Measurements from ENCODE around the gene SUFU. TPM values are rescaled to one million over a fixed set of nuclear protein-coding genes. Genes with fewer than 3 reads are reported as not detected.

The SUFU gene
- total and polyA plus RNA-seq, 2 of the 8 experiments (the other 6 are each of a cell fraction or from before 2014, with no cell fraction given) = 7.0 to 10.8 TPM

DNA sequence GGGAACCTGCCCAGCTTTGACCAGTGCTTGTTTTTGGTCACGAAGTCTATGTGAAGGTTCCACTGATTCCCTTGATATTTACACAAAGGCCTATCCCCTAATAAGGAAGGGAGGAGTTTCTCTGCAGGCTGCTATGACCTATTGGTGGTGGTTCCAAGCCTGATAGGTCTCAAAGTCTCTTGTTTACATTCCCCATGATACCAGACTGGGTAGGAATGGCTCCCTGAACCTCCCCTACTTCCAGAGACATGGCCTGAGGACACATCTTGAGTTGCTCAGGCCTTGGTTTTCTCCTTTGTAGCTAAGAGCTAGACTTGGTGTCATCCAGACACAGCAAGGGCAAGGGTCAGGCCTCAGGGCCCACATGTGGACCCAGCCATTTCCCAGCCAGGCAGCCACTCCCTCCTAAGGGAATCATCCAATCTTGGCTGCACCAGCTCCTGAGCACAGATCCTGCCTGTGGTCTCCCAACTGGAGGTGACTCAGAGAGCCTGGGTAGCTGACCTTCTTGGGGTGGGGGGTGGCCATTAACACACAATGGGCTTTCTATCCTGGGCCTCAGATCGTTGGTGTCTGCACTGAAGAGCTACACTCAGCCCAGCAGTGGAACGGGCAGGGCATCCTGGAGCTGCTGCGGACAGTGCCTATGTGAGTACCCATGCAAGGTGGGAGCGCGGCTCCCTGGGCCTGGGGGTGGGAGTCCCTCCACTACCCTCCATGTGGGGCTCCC is 89.5 kb downstream of the SUFU start:
- H3K79me2 ChIP-seq (ENCODE audit: control insufficient read depth in 1 of 2, insufficient read depth in 2 of 2, low read length in 2 of 2) = no peaks in the 10 kb centered on the region
- 89% methylated on average over 6 of the region's 6 CpGs; no CpG with 5 or more reads in 1 of the 2 experiments for WGBS, 2 experiments (ENCODE audit: extremely low coverage in 1 of 2, insufficient coverage in 1 of 2, insufficient read length in 1 of 2, insufficient replicate concordance in 2 of 2, low coverage in 1 of 2, low lambda C conversion rate in 2 of 2, missing lambda C conversion rate in 1 of 2)
- peaks cover 0 to 2% (median 0%) of the 10 kb centered on the region in 4 experiments; a peak in 1 of 8 replicates for H3K36me3 ChIP-seq (ENCODE audit: control insufficient read depth in 2 of 4, insufficient read depth in 4 of 4, low read length in 3 of 4)
- H3K23me2 ChIP-seq (ENCODE audit: low read depth, low read length) = no peaks in the 10 kb centered on the region
- H4K91ac ChIP-seq (replicated peaks; ENCODE audit: insufficient read length, low read length) = no peak overlapping the region
- no peak overlapping the region for H4K5ac ChIP-seq (ENCODE audit: insufficient read length, low read depth, low read length)
- no peak overlapping the region for H2AFZ ChIP-seq (ENCODE audit: low read length)
- FAIRE-seq = no peak
- POLR2A ChIA-PET (ENCODE audit: partially characterized antibody) = no interaction called here
- no peak overlapping the region for H2BK15ac ChIP-seq (ENCODE audit: low read length)
- no peak overlapping the region for H3K14ac ChIP-seq (ENCODE audit: insufficient read length)
- H3K27me3 ChIP-seq (replicated peaks in 1 of 4; ENCODE audit: control insufficient read depth in 3 of 4, extremely low read depth in 1 of 4, insufficient read depth in 3 of 4, low read length in 3 of 4) = no peaks in the 10 kb centered on the region; a peak in 1 of 7 replicates
- DNase-seq (ENCODE audit: low read depth in 1 of 2, low spot score in 2 of 2) = no peak
- peaks cover 0 to 2% (median 0%) of the 10 kb centered on the region in 4 experiments; a peak in 3 of 7 replicates for H3K4me1 ChIP-seq (replicated peaks in 1 of 4; ENCODE audit: control insufficient read depth in 3 of 4, insufficient read depth in 4 of 4, low read length in 3 of 4)
- no peak overlapping the region for H3K9ac ChIP-seq (replicated peaks in 1 of 4; ENCODE audit: extremely low read depth in 1 of 4, low read depth in 3 of 4, low read length in 3 of 4)
- H3K9me3 ChIP-seq (ENCODE audit: insufficient read depth in 2 of 2, low read depth in 1 of 2, low read length in 1 of 2) = no peaks in the 10 kb centered on the region
- H3K18ac ChIP-seq (ENCODE audit: extremely low read depth, low read length) = no peak overlapping the region
- H2BK12ac ChIP-seq (ENCODE audit: low read depth, low read length) = no peak overlapping the region
- no peak overlapping the region for H3K4me2 ChIP-seq (ENCODE audit: insufficient read depth in 1 of 2, low read depth in 2 of 2, low read length in 2 of 2)
- H3K23ac ChIP-seq (ENCODE audit: insufficient read length) = no peak overlapping the region
- no peak overlapping the region for H3K4ac ChIP-seq (replicated peaks; ENCODE audit: insufficient read length, low read depth, low read length)
- no peak overlapping the region for H2BK120ac ChIP-seq (replicated peaks; ENCODE audit: low read depth, low read length)
- H4K20me1 ChIP-seq (replicated peaks in 1 of 2; ENCODE audit: control insufficient read depth in 1 of 2, insufficient read depth in 2 of 2, low read length in 2 of 2) = peaks cover 0 to 1% of the 10 kb centered on the region in 2 experiments
- H4K8ac ChIP-seq (ENCODE audit: extremely low read depth, insufficient read depth, low read length) = no peak overlapping the region; the same call in 1 of the 2 replicates
- H3K4me3 ChIP-seq (ENCODE audit: extremely low read depth in 1 of 4, insufficient read depth in 2 of 4, low read depth in 3 of 4, low read length in 4 of 4) = no peak overlapping the region
- H3K27ac ChIP-seq (ENCODE audit: low read depth, low read length) = no peak overlapping the region
- H2AK5ac ChIP-seq (ENCODE audit: low read depth, low read length) = no peak overlapping the region
- CTCF ChIA-PET (ENCODE audit: partially characterized antibody) = interaction anchor here (0.6 to 6.2 kb wide), 12 partner anchors 9 to 243 kb away, joined by 3 to 62 read pairs (median 4); no protein-coding TSS in a partner anchor
- H3K79me1 ChIP-seq (ENCODE audit: low read depth, low read length) = no peaks in the 10 kb centered on the region
- TF ChIP-seq EP300 (IDR thresholded peaks at IDR 0.05; ENCODE audit: borderline replicate concordance in 1 of 2, low read depth in 2 of 2, low read length in 2 of 2) (no peak), SP1 (IDR thresholded peaks at IDR 0.05; ENCODE audit: low read depth, low read length) (no peak), GABPA (IDR thresholded peaks at IDR 0.05; ENCODE audit: borderline replicate concordance, insufficient read depth, low read length) (no peak), SUZ12 (IDR thresholded peaks at IDR 0.05; ENCODE audit: low read length) (no peak), RFX5 (IDR thresholded peaks at IDR 0.05; ENCODE audit: borderline replicate concordance, low read depth, low read length) (no peak), SAP30 (IDR thresholded peaks at IDR 0.05; ENCODE audit: insufficient read depth, insufficient replicate concordance, low read length) (no peak), JUND (IDR thresholded peaks at IDR 0.05; ENCODE audit: low read length) (no peak), BACH1 (IDR thresholded peaks at IDR 0.05; ENCODE audit: low read length) (no peak), SIRT6 (IDR thresholded peaks at IDR 0.05; ENCODE audit: low read length) (no peak)
- H2BK5ac ChIP-seq (ENCODE audit: low read depth, low read length) = no peak overlapping the region
- H2BK20ac ChIP-seq (ENCODE audit: low read length) = no peak overlapping the region
- H3K56ac ChIP-seq (replicated peaks; ENCODE audit: insufficient read length, low read depth, low read length) = no peak overlapping the region

All from H1 (cell line).